Testis (tissue), 3 donors: Measurements from ENCODE around the gene TSR1. TPM values are rescaled to one million over a fixed set of nuclear protein-coding genes. Genes with fewer than 3 reads are reported as not detected.

Experiments
- DNase-seq: peaks from one replicate; pipeline ENCODE4 v3.0.0-alpha.2; 2019
- H3K27ac ChIP-seq, 2 donors: fragments of 200-600 bp; sonication (generic); one replicate each; pipeline ENCODE4 v1.5.1; 2019
- H3K27me3 ChIP-seq: fragments of 200-600 bp; sonication (generic); one replicate; pipeline ENCODE4 v1.5.1; 2019
- H3K36me3 ChIP-seq: fragments of 200-600 bp; sonication (generic); one replicate; pipeline ENCODE4 v1.5.1; 2017; ENCODE audit warnings: low read depth; ENCODE audit errors: missing control alignments
- H3K4me1 ChIP-seq: fragments of 200-600 bp; sonication (generic); one replicate; pipeline ENCODE4 v1.5.1; 2019
- H3K4me3 ChIP-seq, 2 donors: fragments of 200-600 bp; sonication (generic); one replicate each; pipeline ENCODE4 v1.5.1; 2017 to 2019
- H3K9me3 ChIP-seq: fragments of 200-600 bp; sonication (generic); one replicate; pipeline ENCODE4 v1.5.1; 2017
- CTCF ChIP-seq, 3 experiments: fragments of 450-650 bp in 2 of 3; fragments of 200-600 bp in 1 of 3; sonication (generic) in 1 of 3; IDR thresholded peaks; one replicate each; pipeline ENCODE4 v1.5.1; 2016 to 2019; ENCODE audit warnings: antibody characterized with exemption in 3 of 3, mild to moderate bottlenecking in 2 of 3, moderate library complexity in 1 of 3
- POLR2A ChIP-seq: fragments of 450-650 bp; IDR thresholded peaks from one replicate; pipeline ENCODE4 v1.6.1; 2017; ENCODE audit warnings: antibody characterized with exemption, mild to moderate bottlenecking, moderate library complexity
- WGBS, 2 donors: methylation state at CpG; one replicate each; pipeline ENCODE4 v1.1.5; 2018; 5-methylcytosine and 5-hydroxymethylcytosine counted together
- intact Hi-C: fragments of 100-400 bp; cut with DNase I; formaldehyde crosslinking; loops from one replicate; pipeline ENCODE4 v1.15.1; 2023; ENCODE audit warnings: low total_unique reads
- polyA plus RNA-seq: library from polyadenylated mRNA; stranded (reverse); fragments of 350-450 nt; fragmentation: Illumina TruSeq; extraction: RNeasy Lipid Tissue Mini Kit (QIAGEN cat#74804); gene quantifications from one replicate; pipeline ENCODE4 v1.2.3, GENCODE V29; 2014; ENCODE audit warnings: low read depth, low replicate concordance; ENCODE audit not compliant: insufficient read depth
- total RNA-seq, 2 donors: library from RNA; depleted of rRNA; stranded (reverse); fragments of >200 nt; gene quantifications; one replicate each; pipeline ENCODE4 v1.2.3, GENCODE V29; 2016

TSR1 gene
- total and polyA plus RNA-seq, 3 donors from 2014 or later: 39.2 to 56.2 (median 48.9) TPM

GRCh38 chr17:2380950-2381649 is 44.8 kb upstream of the TSR1 start:
- no peak for TF ChIP-seq POLR2A
- TF ChIP-seq CTCF (IDR thresholded peaks at IDR 0.05): no peak
- Histone ChIP-seq H3K36me3 (no peaks in the 10 kb centered on the region), H3K27me3 (no peaks in the 10 kb centered on the region), H3K9me3 (no peaks in the 10 kb centered on the region), H3K4me3 (no peak overlapping the region), H3K27ac (no peak overlapping the region), H3K4me1 (peaks cover 20% of the 10 kb centered on the region)
- no peak for DNase-seq
- intact Hi-C loops: loop anchor here (5.0 kb wide), 1 partner anchor 36 kb away; no protein-coding TSS in a partner anchor
- 76 to 79% methylated on average over 9 to 15 of the region's 15 CpGs for WGBS, 2 donors

- WGBS, 2 donors: 71% methylated on average over 13 to 15 of the region's 16 CpGs
- DNase-seq: no peak
- H3K27ac ChIP-seq: no peak overlapping the region
- no peaks in the 10 kb centered on the region for H3K27me3 ChIP-seq
- TF ChIP-seq CTCF (IDR thresholded peaks at IDR 0.05) (no peak), POLR2A (no peak)
- intact Hi-C loops: loop anchor here (5.0 kb wide), 1 partner anchor 37 kb away; no protein-coding TSS in a partner anchor
- H3K4me3 ChIP-seq: no peak overlapping the region
- H3K36me3 ChIP-seq: no peaks in the 10 kb centered on the region
- H3K9me3 ChIP-seq: no peaks in the 10 kb centered on the region
- peaks cover 13% of the 10 kb centered on the region for H3K4me1 ChIP-seq
These were observed 44.1 kb upstream of the TSR1 start for GRCh38 chr17:2380226-2380922.

- WGBS, 2 donors: 85% methylated on average over 25 of the region's 25 CpGs; no CpG with 5 or more reads in 1 of the 2 donors
- H3K27ac ChIP-seq: no peak overlapping the region
- intact Hi-C loops: loop anchor here (5.0 kb wide), 1 partner anchor 38 kb away; no protein-coding TSS in a partner anchor
- no peaks in the 10 kb centered on the region for H3K36me3 ChIP-seq
- no peak for DNase-seq
- H3K9me3 ChIP-seq: no peaks in the 10 kb centered on the region
- H3K4me1 ChIP-seq: peaks cover 6% of the 10 kb centered on the region
- no peak overlapping the region for H3K4me3 ChIP-seq
- no peaks in the 10 kb centered on the region for H3K27me3 ChIP-seq
- TF ChIP-seq POLR2A (no peak), CTCF (IDR thresholded peaks at IDR 0.05) (no peak)
These were observed 43.4 kb upstream of the TSR1 start for GRCh38 chr17:2379489-2380225.

- Histone ChIP-seq H3K36me3 (no peaks in the 10 kb centered on the region), H3K4me1 (peaks cover 5% of the 10 kb centered on the region), H3K27ac (no peak overlapping the region), H3K4me3 (no peak overlapping the region), H3K9me3 (no peaks in the 10 kb centered on the region), H3K27me3 (no peaks in the 10 kb centered on the region)
- DNase-seq: no peak
- TF ChIP-seq CTCF (IDR thresholded peaks at IDR 0.05): no peak
- TF ChIP-seq POLR2A: no peak
- intact Hi-C loops: no loop called here
- 61 to 78% methylated on average over 8 to 11 of the region's 11 CpGs for WGBS, 2 donors
These were observed 42.6 kb upstream of the TSR1 start for GRCh38 chr17:2378905-2379304.
